GM19395 (cell line): ENCODE results near the gene SEC24D.
A peak's percentile ranks its signal among the peaks of the same experiment; 100 is the strongest.

ENCODE experiments used
- ATAC-seq: cut with Tn5 transposase; IDR thresholded peaks from one replicate; pipeline ENCODE4 v1.9.1; 2021; ENCODE audit warnings: mild to moderate bottlenecking, moderate library complexity; ENCODE audit not compliant: unreplicated experiment

Gene SEC24D

DNA sequence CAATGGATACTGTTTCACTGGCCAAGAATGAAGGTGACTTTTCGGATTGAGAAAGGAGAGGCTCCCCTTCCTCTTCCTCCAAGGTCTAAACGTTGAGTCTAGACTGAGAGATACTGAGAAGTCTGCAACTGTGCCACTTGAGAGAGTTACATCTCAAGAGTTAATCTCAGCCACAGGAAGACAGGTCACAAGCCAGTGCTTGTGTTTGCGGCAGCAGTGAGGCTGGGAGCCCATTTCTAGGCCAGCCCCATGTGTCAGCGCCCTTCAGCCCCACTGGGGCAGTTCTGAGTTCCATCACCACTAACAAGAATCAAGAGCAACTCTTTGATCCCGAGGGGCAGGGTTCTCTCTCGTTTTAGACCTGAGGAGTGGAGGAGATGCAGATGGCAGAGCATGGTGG is 7.3 kb upstream of the SEC24D start:
- no peak for ATAC-seq

DNA sequence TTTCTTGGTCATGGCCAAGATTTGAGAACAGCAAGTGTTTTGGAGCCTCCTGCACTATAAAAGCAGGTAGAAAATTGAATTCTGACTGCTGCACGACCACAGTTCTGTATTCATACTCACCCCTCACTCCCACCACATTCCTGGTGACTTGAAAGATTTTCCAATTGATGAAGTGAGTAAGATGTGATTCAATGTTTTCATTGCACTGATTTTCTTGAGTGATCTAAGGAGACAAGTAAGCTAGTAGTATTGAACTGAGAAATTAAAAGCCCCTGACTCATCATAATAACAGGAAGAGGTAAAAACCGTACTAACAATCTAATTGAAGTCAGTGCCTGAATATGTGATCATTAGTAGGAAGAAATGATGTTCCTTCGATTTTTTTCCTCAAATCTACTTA is 6.1 kb upstream of the SEC24D start:
- ATAC-seq: no peak

DNA sequence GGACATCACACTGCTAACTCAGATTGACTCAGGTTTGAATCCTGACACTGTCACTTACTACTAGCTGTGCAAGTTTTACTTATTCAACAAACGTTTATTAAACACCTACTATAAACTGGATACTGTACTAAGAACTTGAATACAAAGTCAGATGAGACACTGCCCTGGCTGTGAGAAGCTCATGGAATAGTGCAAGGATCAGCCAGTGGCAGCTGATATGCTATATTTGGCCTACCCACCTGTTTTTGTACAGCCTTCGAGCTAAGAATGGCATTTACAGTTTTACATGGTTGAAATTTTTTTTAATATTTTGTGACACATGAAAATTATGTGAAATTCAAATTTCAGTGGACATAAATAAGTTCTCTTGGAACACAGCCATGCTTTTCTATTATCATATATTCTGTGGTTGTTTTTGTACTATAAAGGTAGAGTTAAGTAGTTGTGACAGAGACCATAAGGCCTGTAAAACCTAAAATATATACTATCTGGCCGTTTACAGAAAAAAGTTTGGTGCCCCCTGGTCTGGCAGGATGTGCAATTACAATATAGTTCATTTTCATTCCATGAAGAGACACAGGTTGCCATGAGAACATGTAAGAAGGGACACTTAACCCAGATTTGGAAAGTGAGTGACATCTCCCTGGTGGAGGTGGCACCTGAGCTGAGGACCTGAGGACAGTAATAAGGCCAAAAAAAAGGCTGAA is 3.4 kb upstream of the SEC24D start:
- ATAC-seq: no peak

DNA sequence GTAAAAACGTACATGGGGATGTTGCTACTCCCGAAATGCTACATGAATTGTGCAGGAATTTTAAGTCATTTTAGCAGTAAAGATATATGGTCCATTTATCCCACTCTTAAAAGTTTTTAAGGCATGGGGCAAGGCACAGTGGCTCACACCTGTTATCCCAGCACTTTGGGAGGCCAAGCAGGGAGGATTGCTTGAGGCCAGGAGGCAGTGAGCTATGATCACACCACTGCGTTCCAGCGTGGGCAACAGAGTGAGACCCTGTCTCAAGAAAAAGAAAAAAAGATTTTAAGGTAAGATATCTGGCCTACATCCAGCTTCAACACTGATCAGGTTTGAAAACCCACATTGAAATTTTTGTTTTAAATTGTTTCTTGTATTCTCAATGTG is 1.2 kb upstream of the SEC24D start:
- no peak for ATAC-seq

DNA sequence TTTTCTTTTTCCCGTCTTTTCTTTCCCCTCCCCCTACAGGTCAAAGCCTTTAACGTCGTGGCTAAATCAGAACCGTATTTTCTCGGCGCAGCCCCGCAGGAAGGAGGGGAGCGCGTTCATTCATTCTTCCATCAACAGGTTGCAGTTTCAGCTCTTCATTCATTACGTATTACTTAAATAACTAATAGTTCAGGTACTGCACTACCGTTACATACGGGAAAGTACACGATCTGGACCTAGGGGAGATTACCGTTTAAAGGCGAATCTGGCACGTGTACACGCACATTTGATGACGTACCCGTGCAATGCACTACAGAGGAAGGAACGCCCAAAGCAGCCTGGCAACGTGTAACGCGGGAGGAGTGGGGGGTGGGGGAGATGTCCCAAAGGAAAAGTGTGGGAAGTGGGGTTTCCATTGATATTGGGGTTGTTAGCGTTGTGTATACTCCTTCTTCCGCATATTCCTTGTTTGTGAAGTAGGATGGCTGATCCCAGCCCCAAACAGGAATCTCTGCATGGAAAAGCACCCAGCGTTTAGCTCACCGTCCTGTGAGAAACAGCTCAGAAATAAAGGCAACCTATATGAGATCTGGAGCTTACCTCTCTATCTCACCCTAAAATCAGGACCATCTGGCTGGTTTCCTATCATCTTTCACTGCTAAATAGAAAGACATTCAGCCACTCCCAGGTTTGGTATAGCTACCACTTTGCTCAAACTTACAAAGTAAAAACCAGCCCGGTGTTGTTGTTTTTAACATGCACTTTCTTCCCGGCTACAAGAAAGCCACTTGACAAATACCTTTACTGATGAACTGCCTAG is 585 bp upstream of the SEC24D start:
- ATAC-seq: peak; percentile 46

DNA sequence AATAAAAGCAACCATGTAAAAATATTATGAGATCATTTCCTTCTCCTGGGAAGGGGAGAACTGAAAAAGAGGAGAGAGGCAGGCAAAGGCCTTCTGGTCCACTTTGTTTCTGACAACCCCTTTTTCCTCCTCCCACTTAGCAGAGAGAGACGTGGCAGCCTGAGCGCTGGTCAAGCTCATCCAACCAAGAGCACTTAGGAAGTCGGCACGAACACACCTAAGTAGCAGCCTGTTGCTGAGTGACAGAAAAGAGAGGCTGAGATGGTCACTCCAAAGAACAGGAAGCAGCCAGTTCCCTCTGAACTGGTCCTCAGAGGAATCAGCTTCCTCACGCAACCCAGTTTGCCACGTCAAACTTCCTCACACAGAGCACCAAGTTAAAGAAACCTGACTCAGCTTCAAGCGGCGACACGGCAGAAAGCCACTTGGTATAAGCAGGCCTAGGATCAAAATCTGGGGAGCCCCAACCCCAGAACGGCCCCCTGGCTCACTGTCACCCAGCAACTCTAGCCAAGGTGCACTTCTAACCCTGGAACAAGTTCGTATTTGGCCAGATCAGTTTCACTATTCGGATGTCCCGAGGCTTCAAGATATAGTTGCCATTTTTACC is 861 bp downstream of the SEC24D start:
- peak; percentile 73 for ATAC-seq

DNA sequence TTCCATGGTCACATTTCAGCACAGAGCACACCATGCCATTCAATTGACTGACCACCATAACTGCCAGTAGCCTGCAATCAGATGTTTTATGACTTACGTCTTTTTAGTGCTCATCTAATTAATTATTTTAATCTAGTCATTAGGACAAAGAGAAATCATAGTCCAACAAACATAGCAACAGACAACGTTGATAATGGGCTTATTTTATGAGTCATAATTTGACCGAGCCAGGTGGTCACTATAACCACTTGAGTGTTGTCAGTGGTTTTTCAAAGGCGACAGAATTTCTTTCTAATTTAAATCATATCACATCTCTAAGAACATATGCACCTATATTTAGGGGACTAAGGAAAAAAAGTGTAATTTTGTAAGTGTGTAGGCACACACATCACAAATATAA is 1.9 kb downstream of the SEC24D start:
- ATAC-seq: no peak

DNA sequence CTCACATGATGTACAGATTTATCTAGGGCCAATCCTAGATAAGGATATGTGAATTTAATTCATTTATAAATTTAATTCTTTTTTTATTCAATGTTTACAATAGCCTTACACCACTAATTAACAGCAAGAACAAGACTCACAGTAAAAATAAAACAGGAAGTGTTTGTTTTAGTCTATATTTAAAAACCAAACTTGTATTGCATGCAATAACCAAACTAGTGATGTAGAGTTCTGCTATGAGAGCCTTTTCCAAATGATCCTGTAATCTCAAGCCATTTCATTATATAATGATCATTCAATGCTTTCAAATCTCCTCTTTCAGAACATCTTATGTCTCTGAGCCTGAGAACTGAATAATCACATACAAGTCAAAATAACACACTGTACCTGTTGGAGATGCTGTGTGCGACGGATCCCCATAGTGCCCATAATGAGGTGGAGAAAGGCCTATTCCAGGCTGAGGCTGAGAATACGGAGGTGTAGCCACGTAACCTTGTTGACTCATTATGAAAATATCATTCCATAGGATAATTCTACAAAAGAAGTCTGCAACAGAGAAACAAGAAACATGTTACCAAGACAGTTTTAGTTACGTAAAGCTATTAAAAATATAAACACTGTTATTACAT is 2.6 kb downstream of the SEC24D start:
- ATAC-seq: no peak

DNA sequence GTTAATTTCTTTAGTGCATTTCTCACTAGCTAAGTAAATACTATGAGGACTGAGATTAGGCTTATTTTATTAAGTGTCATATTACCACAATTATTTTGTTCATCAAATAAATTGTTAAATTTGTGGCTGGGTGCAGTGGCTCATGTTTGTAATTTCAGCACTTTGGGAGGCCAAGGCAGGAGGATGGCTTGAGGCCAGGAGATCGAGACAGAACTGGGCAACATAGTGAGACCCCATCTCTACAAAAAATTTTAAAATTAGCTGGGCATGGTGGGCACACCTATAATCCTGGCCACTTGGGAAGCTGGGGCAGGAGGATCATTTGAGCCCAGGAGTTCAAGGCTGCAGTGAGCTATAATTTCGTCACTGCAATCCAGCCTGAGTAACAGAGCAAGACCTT is 6.8 kb downstream of the SEC24D start:
- ATAC-seq: no peak

DNA sequence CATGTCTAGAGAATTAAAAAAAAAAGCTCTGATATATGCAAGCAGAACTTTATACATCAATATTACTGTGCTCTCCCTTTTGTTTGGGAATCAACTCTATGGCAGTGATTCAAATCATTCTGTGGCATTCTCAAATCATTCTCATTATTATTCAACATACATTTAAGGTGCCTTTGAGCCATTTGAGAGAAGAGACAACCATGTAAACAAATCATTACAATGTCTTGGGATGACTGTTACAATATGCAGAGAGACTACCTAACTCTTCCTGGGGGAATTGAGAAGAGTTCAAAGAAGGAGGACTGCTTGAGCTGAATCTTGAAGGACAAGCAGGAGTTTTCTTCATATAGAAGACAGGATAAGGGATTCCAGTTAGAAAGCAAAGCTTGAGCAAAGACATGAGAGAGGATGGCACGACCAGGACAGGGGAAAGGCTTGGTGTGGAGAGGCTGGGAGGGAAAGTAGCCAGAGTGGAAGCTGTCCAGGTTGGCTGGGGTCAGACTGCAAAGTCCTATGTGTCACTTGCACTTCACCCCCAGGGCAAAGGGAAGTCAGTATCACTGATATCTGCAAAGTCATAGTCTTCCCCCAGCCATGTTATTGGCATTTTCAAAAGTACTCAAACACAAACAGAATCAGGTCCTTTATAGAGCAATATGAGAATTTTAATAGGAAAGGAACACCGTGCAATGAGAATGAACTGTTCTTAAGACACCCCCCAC is 9.0 kb downstream of the SEC24D start:
- peak; percentile 50 for ATAC-seq

DNA sequence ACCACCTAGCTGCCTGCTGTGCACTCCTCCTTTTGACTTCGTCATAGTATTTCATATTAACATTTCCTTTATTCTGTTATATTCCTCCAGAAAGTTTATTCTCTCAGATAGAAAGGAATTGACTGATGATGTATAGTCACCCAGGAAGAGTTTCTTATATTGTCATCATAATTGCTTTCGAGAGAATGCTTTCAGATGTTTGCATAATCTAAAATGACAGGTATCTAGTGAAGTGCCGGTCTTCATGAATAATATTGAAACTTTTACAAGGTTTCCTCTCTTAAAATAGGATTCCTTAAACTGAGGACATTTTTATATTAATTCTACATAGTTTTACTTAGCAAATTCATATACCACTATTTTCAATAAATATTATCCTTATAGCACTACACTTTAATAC is 10.1 kb downstream of the SEC24D start:
- ATAC-seq: peak; percentile 67

DNA sequence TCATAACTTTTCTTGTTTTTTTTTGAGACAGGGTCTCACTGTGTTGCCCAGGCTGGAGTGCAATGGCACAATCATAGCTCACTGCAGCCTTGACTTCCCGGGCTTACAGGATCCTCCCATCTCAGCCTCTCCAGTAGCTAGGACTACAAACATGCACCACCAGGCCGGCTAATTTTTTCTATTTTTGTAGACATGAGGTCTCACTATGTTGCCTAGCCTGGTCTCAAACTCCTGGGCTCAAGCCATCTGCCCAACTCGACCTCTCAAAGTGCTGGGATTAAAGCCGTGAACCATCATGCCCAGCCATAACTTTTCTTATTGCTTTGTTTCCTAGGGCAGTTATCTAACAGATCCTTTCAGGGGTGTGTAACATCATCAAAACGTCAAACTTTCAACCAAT is 11.8 kb downstream of the SEC24D start:
- ATAC-seq: no peak

DNA sequence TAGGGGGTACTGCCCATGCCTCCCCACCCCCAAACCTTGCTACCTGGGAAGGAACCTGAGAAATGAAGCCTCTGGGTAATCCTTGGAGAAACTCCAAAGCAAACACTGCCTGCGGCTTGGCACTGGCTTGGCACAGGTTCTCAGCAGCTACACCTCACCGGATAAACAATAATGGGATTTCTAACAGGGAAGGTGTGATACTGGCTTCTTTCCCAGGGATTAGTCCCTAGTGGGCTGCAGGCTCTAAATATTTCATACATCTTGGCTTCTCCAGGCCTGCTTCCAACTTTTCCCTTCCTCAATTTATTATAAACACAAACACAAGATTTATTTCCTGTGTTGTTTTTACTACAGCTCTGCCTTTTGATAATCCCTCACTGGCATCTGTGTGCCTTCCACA is 12.5 kb downstream of the SEC24D start:
- ATAC-seq: no peak

DNA sequence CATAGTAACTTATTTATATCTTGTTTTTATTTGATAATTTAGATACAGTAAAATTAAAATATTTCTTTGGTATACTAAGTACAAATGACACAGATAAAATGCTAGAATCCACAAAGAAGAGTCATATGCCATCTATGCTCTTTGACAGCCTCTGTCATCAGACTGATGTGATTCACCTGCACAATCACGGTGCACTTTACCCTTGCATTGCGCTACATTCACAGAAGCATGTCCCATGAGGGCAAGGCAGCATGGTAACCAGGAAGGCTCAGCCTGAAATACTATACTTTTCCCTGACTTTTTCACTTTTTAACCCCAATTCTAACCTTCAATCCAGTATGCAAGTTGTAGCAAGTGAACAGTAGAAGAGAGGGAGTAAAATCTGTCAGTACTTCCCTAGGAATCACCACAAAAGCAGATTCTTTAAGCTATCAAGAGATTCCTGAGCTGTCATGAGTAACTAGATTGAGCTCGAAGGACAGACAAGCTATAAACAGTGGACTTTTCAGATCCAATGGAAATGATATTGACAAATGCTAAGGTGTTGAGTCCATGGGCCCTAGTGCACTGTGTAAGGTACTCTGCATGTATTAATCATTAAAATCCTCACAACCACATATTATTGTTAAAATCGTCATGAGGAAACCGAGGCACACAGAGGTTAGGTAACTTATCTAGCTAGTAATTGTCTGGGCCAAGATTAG is 14.2 kb downstream of the SEC24D start:
- no peak for ATAC-seq

DNA sequence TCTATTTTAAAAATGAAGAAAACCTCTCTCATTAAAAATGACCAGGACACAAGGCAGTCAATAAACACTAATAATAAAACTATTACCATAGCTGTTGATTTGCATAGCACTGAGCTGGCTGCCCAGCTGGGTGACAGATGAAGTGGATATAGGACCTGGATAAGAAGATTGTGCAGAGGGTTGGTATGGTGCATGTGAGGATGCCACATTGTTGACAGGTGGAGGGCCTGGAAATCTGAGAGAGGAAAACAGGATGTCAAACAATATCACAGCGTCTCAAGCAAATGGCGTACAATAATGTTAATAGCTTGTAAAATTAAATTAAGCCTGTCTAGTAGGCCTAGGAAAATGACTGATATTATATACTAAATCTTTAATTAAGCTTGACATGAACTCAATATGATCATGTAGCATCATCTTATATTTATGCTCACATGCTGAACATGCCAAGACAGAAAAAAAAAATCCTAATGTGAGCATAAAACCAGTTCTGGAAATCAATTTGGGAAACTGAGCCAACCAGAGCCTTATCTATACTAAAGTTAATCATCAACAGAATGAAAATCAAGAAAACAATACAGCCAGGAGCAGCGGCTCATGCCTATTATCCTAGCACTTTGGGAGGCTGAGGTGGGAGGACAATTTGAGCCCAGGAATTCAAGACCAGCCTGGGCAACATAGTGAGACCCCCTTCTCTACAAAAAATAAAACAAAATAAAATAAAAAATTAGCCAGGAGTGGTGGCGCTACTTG is 18.6 kb downstream of the SEC24D start:
- ATAC-seq: no peak

DNA sequence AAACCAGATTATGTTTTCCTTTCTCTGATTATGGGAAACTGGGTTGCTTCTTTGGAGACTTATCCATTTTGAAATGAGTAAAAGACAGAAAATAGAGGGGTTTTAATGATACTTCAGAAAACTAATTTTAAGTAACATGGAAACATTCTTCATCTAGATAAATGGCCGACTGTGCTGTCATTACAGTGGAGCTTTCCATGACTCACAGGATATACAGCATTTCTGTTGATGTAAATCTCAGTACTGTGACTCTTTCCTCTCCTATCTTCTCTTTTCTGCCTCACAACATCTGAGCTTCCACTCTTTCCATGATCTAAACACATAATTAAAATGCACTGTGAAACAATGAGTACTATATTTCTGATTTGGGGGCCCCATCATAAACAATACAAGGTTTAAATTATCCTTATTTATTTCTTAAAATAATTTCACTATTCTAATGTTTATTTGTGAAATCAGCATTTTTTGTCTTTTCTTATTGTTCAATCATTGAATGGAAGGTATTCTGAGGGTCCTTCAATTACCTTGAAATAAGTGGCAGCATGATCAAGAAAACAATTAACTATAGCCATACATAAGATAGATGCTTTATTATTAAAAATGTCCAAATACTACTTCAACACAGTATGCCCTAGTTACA is 19.3 kb downstream of the SEC24D start:
- no peak for ATAC-seq

DNA sequence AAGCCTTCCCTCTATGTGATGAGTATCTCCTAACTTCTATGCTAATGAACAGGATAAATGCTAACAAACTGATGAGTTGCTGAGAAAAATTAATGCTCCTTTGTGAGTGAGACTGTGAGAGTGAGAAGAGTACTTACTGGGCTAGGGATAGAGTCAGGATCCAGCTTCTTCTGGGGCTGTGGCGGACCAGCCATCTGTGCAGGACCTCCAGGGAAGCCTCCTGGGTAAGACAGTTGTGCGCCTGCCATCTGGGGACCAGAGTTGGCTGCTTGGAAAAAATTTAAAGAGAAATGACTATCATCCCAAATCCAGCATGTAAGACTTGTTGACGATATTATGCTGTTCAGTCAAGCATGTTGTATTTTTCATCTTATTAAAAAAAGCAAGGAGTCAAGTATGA is 21.0 kb downstream of the SEC24D start:
- ATAC-seq: no peak

DNA sequence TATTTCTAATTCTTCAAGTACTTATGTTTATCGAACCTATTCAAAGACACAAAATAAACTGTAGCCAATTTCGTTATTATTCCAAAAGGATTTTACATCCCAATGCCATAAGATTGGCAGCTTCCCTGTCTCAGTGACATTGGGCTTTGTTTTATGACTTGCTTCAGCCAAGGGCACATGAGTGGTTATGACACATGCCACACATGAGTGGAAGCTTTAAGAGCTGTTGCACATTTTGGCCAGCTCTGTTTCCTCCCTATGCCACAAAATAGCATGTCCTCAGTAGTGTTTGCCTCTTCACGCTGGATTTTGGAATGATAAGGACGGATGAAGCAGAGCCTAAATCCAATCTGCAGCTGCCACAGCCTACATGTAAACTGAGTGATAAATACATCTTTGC is 21.9 kb downstream of the SEC24D start:
- no peak for ATAC-seq

DNA sequence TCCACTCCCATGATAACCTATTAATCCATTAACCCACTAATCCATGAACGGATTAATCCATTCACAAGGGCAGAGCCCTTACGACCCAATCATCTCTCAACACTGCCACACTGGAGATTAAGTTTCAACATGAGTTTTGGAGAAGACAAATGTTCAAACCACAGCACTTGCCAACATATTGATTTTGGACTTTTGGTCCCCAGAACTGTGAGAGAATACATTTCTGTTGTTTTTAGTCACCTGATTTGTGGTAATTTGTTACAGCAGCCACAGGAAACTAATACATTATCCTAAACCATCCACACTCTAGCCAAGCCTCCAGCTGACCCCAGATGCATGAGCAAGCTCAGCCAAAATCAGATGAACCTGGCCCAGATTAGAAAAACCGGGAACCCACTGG is 22.4 kb downstream of the SEC24D start:
- no peak for ATAC-seq
